Activated CD4-positive, alpha-beta T cell treated with anti-CD3 and anti-CD28 coated beads, Interleukin-2, amount 10 ng/mL, durations not matched to agents 24 days and 14 days (primary cell): ENCODE results near the gene DAB2IP. TPM values are rescaled to one million over a fixed set of nuclear protein-coding genes. Genes with fewer than 3 reads are reported as not detected.

Experiments used
- DNase-seq: peaks from one replicate; pipeline ENCODE4 v3.0.0; 2022
- H3K27ac Mint-ChIP-seq: one replicate; pipeline ENCODE4 v1.8.0; 2022; ENCODE audit warnings: mild to moderate bottlenecking, mixed read lengths
- H3K27me3 Mint-ChIP-seq: one replicate; pipeline ENCODE4 v1.8.0; 2022; ENCODE audit warnings: mixed read lengths
- H3K36me3 Mint-ChIP-seq: one replicate; pipeline ENCODE4 v1.8.0; 2022; ENCODE audit warnings: low read depth, mild to moderate bottlenecking, mixed read lengths
- H3K4me1 Mint-ChIP-seq: one replicate; pipeline ENCODE4 v1.8.0; 2021; ENCODE audit warnings: mixed read lengths
- H3K4me3 Mint-ChIP-seq: one replicate; pipeline ENCODE4 v1.8.0; 2022; ENCODE audit warnings: mild to moderate bottlenecking, moderate library complexity, mixed read lengths
- H3K9me3 Mint-ChIP-seq: one replicate; pipeline ENCODE4 v1.8.0; 2021; ENCODE audit warnings: mixed read lengths
- intact Hi-C: fragments of 100-400 bp; cut with micrococcal nuclease; formaldehyde crosslinking; loops from one replicate; pipeline ENCODE4 v1.15.1; 2023
- total RNA-seq: library from RNA; stranded (reverse); gene quantifications from 2 replicates; pipeline ENCODE4 v1.2.3, GENCODE V29; 2022

The DAB2IP gene
- total RNA-seq, 1 donor from 2014 or later: not detected

DNA sequence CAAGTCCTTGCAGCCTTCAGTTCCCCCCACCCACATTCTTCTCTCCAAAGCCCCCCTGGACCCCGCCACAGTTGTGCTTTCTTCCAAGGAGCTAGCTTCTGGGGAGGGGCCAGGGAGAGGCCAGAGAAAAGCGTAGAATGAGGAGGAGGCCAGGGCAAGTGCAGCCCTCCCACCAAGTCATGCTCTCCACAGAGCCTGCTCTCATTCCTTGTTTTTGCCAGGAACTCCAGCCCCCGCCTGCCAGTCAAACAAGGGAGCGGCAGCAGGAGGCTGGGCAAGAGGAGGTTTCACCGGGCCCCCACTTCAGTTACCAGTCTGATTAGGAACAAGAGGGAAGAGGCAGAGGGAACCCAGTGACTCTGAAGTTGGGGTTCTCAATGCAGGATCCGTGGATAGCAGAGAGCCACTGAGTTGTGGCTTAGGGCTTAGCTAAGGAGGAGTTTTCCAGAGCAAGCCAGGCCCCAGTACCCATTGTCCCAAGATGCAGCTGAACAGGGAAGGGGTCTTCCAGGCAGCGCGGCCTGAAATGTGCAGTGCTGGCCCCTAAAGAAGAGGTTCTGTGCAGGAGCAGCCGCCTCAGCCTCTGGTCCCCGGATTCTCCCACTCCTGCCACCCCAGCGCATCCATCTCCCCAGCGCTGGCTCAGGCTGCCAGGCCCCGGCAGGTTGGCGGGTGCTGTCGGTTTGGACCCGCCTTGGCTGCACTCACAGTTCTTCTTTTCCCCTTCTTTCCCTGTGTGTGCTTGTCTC, 120.6 kb downstream of the DAB2IP start:
- H3K4me3 Mint-ChIP-seq: no peak overlapping the region
- no peak for DNase-seq
- H3K9me3 Mint-ChIP-seq: no peaks in the 10 kb centered on the region
- H3K27me3 Mint-ChIP-seq: no peaks in the 10 kb centered on the region
- no peaks in the 10 kb centered on the region for H3K4me1 Mint-ChIP-seq
- H3K27ac Mint-ChIP-seq: no peak overlapping the region
- H3K36me3 Mint-ChIP-seq: no peaks in the 10 kb centered on the region
- intact Hi-C loops: no loop called here

DNA sequence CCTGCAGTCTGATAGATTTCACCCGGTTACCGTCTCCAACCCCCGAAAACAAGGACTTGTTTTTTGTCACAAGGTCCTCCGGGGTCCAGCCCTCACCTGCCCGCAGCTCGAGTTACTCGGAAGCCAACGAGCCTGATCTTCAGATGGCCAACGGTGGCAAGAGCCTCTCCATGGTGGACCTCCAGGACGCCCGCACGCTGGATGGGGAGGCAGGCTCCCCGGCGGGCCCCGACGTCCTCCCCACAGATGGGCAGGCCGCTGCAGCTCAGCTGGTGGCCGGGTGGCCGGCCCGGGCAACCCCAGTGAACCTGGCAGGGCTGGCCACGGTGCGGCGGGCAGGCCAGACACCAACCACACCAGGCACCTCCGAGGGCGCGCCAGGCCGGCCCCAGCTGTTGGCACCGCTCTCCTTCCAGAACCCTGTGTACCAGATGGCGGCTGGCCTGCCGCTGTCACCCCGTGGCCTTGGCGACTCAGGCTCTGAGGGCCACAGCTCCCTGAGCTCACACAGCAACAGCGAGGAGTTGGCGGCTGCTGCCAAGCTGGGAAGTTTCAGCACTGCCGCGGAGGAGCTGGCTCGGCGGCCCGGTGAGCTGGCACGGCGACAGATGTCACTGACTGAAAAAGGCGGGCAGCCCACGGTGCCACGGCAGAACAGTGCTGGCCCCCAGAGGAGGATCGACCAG, 121.3 kb downstream of the DAB2IP start:
- H3K36me3 Mint-ChIP-seq: no peaks in the 10 kb centered on the region
- no peak overlapping the region for H3K27ac Mint-ChIP-seq
- H3K27me3 Mint-ChIP-seq: no peaks in the 10 kb centered on the region
- intact Hi-C loops: no loop called here
- DNase-seq: no peak
- no peak overlapping the region for H3K4me3 Mint-ChIP-seq
- no peaks in the 10 kb centered on the region for H3K9me3 Mint-ChIP-seq
- no peaks in the 10 kb centered on the region for H3K4me1 Mint-ChIP-seq

DNA sequence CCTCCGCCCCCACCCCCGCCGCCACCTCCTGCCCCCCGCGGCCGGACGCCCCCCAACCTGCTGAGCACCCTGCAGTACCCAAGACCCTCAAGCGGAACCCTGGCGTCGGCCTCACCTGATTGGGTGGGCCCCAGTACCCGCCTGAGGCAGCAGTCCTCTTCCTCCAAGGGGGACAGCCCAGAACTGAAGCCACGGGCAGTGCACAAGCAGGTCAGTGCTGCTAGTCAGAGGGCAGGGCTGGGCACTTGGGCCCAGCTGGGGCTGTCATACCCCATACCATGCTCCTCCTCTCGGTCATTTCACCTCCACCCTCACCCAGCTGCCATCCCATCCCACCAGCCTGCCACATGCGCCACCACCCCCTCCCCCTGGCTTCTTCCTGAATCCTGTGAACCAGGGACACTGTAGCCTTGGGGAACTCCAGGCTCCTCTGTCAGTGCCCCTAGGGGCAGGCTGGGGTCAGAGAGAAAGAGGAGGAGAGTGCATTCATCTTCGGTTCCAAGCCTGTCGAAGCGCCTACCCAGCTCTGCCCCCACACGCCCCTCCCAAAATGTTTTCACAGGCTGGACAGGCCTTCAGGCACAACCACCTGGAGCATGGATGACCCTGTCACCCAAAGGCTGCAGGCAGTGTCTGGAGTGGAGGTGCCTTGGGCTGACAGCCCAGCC, 122.0 kb downstream of the DAB2IP start:
- intact Hi-C loops: no loop called here
- DNase-seq: no peak
- H3K4me3 Mint-ChIP-seq: no peak overlapping the region
- H3K36me3 Mint-ChIP-seq: no peaks in the 10 kb centered on the region
- no peaks in the 10 kb centered on the region for H3K4me1 Mint-ChIP-seq
- H3K9me3 Mint-ChIP-seq: no peaks in the 10 kb centered on the region
- H3K27ac Mint-ChIP-seq: no peak overlapping the region
- H3K27me3 Mint-ChIP-seq: peaks cover 1% of the 10 kb centered on the region

DNA sequence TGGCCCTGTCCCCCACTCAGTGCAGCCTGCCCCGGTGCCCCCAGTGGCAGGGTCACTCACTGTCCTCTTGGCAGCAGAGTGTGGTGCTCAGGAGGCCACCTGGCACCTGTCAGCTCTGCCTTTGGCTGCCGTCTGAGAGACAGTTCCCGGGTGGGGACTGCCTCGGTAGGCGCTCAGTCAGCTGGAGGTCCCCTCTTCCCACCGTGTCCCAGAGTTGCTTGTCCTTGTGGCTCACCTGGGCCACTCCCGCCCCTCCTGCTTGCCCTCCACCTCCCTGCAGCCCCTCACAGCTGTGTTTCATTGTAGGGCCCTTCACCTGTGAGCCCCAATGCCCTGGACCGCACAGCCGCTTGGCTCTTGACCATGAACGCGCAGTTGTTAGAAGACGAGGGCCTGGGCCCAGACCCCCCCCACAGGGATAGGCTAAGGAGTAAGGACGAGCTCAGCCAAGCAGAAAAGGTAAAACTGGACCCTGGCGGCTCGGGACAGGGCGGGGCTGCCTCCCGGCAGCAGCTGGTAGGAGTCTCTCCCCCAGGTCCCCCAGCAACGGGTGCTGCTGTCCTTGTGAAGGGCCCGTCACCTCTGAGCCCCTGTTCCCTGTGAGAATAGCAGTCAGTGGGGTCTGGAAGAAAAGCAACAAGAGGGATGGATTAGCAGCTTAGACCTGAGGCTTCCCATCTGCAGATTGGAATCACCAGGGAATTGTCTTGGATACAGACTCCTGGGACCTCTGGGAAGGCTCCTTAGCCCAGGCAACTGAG, 122.7 kb downstream of the DAB2IP start:
- no peaks in the 10 kb centered on the region for H3K9me3 Mint-ChIP-seq
- peaks cover 6% of the 10 kb centered on the region for H3K27me3 Mint-ChIP-seq
- intact Hi-C loops: no loop called here
- H3K4me3 Mint-ChIP-seq: no peak overlapping the region
- DNase-seq: no peak
- no peaks in the 10 kb centered on the region for H3K36me3 Mint-ChIP-seq
- H3K27ac Mint-ChIP-seq: no peak overlapping the region
- no peaks in the 10 kb centered on the region for H3K4me1 Mint-ChIP-seq

DNA sequence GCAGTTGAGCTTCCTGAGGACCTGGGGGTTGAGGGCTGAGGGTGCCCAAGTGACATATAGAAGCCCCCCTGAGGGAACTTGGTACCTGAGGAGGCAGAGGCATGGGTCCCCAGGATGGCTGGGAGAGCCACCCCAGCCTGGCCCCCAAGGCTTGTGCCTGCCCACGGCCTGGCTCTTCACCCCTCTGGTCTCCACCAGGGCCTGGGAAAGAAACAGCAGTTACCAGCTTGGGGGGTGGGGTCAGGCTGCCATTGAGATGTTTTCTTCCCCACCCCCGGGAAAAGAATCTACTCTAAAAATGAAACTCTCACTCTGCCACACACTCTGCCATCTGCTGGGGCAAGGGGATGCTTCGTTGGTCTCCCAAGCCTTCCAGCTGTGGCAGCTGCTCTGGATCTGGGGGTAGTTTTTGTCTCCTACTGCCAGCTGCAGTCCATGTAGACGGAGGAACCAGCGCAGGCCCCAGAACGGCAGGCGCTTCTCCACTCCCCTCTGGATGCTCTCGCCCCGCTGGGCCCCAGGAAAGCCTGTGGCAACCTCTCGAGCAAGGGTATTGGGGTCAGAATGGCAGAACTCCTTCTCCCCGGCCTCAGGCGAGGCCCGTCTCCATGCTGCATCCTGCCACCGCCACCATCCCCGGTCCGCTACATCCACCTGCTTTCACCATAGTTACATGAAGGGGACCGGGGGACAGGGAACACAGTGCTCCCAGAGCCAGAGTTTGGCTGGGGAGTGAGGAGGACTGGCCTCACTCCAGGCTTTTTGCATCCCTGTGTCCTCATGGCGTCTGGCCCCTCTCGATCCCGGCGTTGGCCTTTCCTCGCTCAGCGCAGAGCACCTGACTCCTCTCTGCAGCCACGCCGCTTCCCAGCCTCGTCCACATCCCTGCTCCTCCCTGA, 123.5 kb downstream of the DAB2IP start:
- H3K4me1 Mint-ChIP-seq: no peaks in the 10 kb centered on the region
- no peak overlapping the region for H3K27ac Mint-ChIP-seq
- no peaks in the 10 kb centered on the region for H3K9me3 Mint-ChIP-seq
- intact Hi-C loops: no loop called here
- peaks cover 12% of the 10 kb centered on the region for H3K27me3 Mint-ChIP-seq
- DNase-seq: no peak
- H3K36me3 Mint-ChIP-seq: no peaks in the 10 kb centered on the region
- H3K4me3 Mint-ChIP-seq: no peak overlapping the region

DNA sequence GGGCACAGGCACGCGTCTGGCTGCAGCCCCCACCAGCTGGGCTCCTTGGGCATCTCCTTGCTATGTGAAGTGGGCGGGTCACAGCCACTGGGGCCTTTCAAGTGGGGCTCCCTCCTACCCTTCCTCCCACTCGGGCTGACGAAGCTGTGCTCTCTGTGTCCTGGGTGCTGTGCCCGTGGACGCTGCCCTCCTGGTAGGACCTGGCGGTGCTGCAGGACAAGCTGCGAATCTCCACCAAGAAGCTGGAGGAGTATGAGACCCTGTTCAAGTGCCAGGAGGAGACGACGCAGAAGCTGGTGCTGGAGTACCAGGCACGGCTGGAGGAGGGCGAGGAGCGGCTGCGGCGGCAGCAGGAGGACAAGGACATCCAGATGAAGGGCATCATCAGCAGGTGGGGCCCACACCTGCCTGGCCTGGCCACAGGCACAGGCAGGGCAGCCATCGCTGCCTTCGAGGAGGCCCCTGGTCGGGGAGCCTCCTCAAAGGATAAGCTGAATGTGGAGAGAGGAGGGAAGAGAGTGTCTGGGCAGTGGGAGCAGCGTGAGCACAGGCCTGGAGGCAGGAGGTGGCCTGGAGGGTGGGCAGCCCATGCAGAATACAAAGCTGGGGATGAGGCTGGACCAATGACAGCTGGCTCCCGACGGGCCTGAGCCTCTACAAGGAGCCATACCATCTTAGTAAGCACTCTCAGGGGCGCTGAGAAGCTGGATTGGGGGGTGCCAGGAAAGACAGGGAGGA, 124.7 kb downstream of the DAB2IP start:
- Mint-ChIP-seq H3K27me3 (peaks cover 12% of the 10 kb centered on the region), H3K36me3 (no peaks in the 10 kb centered on the region), H3K27ac (no peak overlapping the region), H3K9me3 (no peaks in the 10 kb centered on the region), H3K4me3 (no peak overlapping the region), H3K4me1 (no peaks in the 10 kb centered on the region)
- intact Hi-C loops: no loop called here
- DNase-seq: no peak

DNA sequence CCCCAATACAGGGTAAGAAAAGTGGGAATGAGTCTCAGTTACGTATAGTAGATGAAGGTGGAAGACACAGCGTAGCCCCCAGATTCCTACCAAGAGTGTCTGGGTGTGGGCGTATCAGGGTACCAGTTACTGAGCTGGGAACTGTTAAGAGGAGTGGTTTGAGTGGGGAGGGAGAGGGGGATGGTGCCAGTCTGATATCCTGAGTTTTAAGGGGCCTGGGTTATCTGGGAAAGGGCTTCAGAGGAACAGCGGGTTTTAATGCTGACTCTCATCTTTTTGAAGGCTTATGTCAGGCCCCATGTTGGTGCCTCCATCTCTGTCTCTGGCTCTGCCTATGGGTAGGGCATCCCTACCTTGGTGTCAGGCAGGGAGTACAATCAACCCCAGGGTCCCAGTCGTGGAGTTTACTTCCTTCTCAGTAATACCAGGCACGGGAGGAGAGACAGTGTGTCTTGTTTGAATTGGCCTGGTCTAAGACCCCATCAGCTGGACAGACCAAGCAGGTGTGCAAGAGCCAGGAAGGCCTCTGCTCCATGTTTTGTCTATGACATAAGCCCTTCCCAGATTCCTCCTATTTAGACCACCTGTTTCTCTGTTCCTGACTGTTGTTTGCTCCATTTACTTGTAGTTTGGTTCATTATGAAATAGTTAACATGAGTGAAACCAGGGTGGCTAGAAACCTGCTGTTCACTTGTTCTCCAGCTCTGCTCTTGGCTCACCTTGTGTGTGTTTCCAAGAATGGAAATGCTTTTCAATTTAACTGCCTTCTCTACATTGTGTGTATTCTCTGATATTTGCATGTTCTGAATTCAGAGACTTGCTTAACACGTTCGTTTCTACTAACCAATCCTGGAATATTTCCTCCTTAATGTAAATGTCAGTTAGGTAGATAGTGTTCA, 125.6 kb downstream of the DAB2IP start:
- intact Hi-C loops: no loop called here
- no peak for DNase-seq
- H3K36me3 Mint-ChIP-seq: no peaks in the 10 kb centered on the region
- no peaks in the 10 kb centered on the region for H3K9me3 Mint-ChIP-seq
- H3K4me1 Mint-ChIP-seq: no peaks in the 10 kb centered on the region
- no peak overlapping the region for H3K4me3 Mint-ChIP-seq
- no peak overlapping the region for H3K27ac Mint-ChIP-seq
- H3K27me3 Mint-ChIP-seq: peaks cover 12% of the 10 kb centered on the region

DNA sequence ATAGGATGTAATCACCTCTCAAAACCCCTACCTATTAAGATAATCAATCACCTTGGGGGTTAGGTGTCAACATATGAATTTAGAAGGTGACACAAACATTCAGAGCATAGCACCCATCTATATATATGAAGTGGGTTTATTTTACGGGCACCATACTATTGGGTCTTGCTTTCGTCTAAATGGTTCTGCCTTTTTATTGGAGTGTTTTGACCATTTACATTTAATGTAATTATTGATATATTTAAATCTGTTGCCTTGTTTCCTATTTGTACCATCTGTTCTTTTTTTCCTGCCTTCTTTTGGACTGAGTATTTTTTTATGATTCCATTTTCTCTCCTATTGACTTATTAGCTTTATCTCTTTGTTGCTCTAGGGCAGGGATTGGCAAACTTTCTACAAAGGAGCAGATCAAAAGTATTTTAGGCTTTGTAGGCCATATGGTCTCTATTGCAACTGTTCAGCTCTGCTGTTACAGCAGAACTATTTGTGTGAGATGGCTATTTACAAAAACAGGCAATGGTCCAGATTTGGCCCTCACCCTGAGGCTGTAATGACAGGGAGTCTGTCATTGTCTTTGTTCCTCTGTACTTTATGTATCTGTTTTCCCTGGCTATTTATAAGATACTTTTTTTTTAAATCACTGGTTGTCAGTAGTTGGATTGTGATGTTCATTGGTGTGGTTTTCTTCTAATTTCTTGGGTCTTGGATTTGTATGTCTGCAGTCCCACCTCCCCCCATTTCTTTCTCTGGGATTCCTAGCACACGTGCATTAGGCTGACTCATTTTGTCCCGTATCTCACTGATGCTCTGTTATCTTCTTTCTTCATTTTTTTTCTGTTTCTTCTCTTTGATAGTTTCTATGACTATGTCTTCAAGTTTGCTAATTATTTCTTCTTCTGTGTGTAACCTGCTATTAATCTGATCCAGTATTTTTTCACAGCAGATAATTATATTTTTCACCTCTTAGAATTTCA, 127.1 kb downstream of the DAB2IP start:
- DNase-seq: no peak
- Mint-ChIP-seq H3K27ac (no peak overlapping the region), H3K4me1 (peaks cover 4% of the 10 kb centered on the region), H3K4me3 (no peak overlapping the region), H3K36me3 (no peaks in the 10 kb centered on the region), H3K9me3 (no peaks in the 10 kb centered on the region), H3K27me3 (peaks cover 12% of the 10 kb centered on the region)
- intact Hi-C loops: no loop called here

DNA sequence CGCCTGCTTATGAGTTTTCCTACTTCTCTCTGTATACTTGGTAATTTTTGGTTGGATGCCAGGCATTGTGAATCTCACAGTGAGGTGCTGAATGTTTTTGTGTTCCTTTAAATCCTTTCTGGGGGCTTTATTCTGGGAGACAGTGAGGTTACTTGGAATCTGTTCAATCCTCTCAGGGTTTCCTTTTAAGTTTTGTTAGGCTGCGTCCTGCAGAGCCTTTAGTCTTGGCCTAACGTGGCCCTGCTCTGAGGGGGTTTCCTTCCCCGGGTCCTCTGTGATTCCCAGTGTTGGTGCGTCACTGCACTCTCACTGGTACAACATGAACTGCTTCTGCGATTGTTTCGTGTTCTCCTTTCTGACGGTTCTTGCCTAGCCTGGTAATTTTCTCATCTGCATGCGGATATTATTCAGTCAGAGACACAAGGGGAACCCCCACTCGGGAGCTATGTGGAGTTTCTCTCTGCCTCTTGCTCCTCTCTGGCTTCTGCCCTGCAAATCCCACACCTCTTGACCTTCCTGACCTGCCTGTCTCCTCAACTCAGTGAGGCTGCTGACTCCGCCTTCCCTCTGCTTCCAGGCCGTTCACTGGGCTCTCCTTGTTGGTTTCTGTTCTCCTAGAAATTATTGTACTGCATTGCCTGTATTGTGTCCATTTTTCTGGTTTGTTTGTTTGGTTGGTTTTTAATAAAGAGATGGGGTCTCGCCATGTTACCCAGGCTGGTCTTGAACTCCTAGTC, 128.1 kb downstream of the DAB2IP start:
- no peaks in the 10 kb centered on the region for H3K9me3 Mint-ChIP-seq

DNA sequence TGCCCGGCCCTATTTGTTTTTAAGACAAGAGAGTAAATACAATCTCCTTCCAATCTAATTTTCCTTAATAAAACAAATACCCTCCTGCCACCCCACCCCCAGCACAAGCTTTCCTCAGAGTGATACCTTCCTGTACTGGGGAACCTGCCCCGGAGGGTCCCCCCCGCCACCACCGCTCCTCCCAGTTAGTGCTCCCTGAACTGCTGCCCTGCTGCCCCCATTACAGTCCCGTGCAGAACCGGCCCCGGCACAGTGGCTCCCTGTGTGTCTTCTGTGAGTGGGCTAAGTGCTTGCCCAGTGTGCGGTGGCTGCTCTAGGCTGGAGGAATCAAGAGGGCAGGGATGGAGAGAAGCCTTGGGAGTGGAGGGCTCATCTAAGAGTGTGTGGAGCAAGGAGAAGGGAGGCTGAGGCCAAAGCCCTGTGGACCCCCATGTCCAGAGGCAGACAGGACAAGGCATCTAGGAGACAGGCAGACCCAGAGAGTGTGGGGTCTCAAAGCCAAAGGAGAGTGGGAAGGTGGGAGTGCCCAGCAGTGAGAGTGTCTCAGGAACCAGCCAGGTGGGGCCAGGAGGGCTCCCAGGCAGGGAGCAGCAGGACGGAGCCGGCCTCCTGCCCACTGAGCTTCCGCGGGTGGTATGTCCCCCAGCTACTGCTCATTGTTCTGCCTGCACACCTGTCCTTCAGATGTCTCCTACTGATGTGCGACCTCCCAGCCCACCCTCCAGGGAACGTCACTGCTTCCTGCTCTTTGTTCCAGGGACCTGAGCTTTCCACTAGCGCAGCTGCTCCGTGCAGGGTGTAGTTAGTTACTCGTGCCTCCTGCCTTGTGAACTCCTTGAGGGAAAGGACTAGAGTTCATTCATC, 129.0 kb downstream of the DAB2IP start:
- DNase-seq: no peak
- no peak overlapping the region for H3K4me3 Mint-ChIP-seq
- H3K9me3 Mint-ChIP-seq: no peaks in the 10 kb centered on the region
- no peaks in the 10 kb centered on the region for H3K36me3 Mint-ChIP-seq
- no peak overlapping the region for H3K27ac Mint-ChIP-seq
- H3K4me1 Mint-ChIP-seq: peaks cover 16% of the 10 kb centered on the region
- peaks cover 12% of the 10 kb centered on the region for H3K27me3 Mint-ChIP-seq
- intact Hi-C loops: no loop called here

More for the DNA sequence above, 128.1 kb downstream of the DAB2IP start:
- no peaks in the 10 kb centered on the region for H3K36me3 Mint-ChIP-seq
- DNase-seq: no peak
- peaks cover 12% of the 10 kb centered on the region for H3K4me1 Mint-ChIP-seq
- peaks cover 12% of the 10 kb centered on the region for H3K27me3 Mint-ChIP-seq
- H3K4me3 Mint-ChIP-seq: no peak overlapping the region
- no peak overlapping the region for H3K27ac Mint-ChIP-seq
- intact Hi-C loops: no loop called here
